ENCODE results near the gene STXBP5L.

- TF ChIP-seq POLR2A (IDR thresholded peaks at IDR 0.05) (no peak), CTCF (IDR thresholded peaks at IDR 0.05) (no peak), POLR2AphosphoS5 (IDR thresholded peaks at IDR 0.05) (no peak)
Measured at GRCh38 chr3:121431726-121432517, 523.9 kb downstream of the STXBP5L start.
